Nephron progenitor cell (in vitro differentiated cells): Measurements from ENCODE around the gene ACBD4.

Experiments used
- DNase-seq: peaks from one replicate; pipeline ENCODE4 v3.0.0; 2021
- H3K27ac Mint-ChIP-seq: 2 replicates; pipeline ENCODE4 v1.8.0; 2021; ENCODE audit warnings: mild to moderate bottlenecking, moderate library complexity, mixed read lengths
- H3K27me3 Mint-ChIP-seq: 2 replicates; pipeline ENCODE4 v1.8.0; 2021; ENCODE audit warnings: mild to moderate bottlenecking, low read depth, mixed read lengths; ENCODE audit not compliant: poor library complexity
- H3K36me3 Mint-ChIP-seq: 2 replicates; pipeline ENCODE4 v1.8.0; 2021; ENCODE audit warnings: low read depth, mixed read lengths
- H3K4me1 Mint-ChIP-seq: 2 replicates; pipeline ENCODE4 v1.8.0; 2021; ENCODE audit warnings: mixed read lengths
- H3K4me3 Mint-ChIP-seq: 2 replicates; pipeline ENCODE4 v1.8.0; 2021; ENCODE audit warnings: mild to moderate bottlenecking, moderate library complexity, mixed read lengths
- H3K9me3 Mint-ChIP-seq: 2 replicates; pipeline ENCODE4 v1.8.0; 2021; ENCODE audit warnings: mild to moderate bottlenecking, moderate library complexity, mixed read lengths
- TF ChIP-seq, protein P1 (sequence below): fragments of 200-600 bp; sonication (generic); IDR thresholded peaks from 2 replicates; pipeline ENCODE4 v1.5.0; 2021; ENCODE audit warnings: antibody characterized with exemption

Gene ACBD4

GRCh38 chr17:45177563-45177962, 42.1 kb downstream of the ACBD4 start:
- H3K27ac Mint-ChIP-seq: no peak overlapping the region
- no peak for DNase-seq
- no peaks in the 10 kb centered on the region for H3K9me3 Mint-ChIP-seq
- H3K27me3 Mint-ChIP-seq: no peaks in the 10 kb centered on the region
- H3K36me3 Mint-ChIP-seq: no peaks in the 10 kb centered on the region
- TF ChIP-seq, protein P1, sequence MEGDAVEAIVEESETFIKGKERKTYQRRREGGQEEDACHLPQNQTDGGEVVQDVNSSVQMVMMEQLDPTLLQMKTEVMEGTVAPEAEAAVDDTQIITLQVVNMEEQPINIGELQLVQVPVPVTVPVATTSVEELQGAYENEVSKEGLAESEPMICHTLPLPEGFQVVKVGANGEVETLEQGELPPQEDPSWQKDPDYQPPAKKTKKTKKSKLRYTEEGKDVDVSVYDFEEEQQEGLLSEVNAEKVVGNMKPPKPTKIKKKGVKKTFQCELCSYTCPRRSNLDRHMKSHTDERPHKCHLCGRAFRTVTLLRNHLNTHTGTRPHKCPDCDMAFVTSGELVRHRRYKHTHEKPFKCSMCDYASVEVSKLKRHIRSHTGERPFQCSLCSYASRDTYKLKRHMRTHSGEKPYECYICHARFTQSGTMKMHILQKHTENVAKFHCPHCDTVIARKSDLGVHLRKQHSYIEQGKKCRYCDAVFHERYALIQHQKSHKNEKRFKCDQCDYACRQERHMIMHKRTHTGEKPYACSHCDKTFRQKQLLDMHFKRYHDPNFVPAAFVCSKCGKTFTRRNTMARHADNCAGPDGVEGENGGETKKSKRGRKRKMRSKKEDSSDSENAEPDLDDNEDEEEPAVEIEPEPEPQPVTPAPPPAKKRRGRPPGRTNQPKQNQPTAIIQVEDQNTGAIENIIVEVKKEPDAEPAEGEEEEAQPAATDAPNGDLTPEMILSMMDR: no peak
- H3K4me1 Mint-ChIP-seq: peaks cover 38% of the 10 kb centered on the region
- no peak overlapping the region for H3K4me3 Mint-ChIP-seq

- no peaks in the 10 kb centered on the region for H3K9me3 Mint-ChIP-seq
- no peak overlapping the region for H3K4me3 Mint-ChIP-seq
- no peaks in the 10 kb centered on the region for H3K27me3 Mint-ChIP-seq
- H3K36me3 Mint-ChIP-seq: no peaks in the 10 kb centered on the region
- H3K27ac Mint-ChIP-seq: no peak overlapping the region
- H3K4me1 Mint-ChIP-seq: peaks cover 15% of the 10 kb centered on the region
- no peak for DNase-seq
- TF ChIP-seq, protein P1: no peak
Observed at GRCh38 chr17:45184144-45184543, 48.7 kb downstream of the ACBD4 start.

DNA sequence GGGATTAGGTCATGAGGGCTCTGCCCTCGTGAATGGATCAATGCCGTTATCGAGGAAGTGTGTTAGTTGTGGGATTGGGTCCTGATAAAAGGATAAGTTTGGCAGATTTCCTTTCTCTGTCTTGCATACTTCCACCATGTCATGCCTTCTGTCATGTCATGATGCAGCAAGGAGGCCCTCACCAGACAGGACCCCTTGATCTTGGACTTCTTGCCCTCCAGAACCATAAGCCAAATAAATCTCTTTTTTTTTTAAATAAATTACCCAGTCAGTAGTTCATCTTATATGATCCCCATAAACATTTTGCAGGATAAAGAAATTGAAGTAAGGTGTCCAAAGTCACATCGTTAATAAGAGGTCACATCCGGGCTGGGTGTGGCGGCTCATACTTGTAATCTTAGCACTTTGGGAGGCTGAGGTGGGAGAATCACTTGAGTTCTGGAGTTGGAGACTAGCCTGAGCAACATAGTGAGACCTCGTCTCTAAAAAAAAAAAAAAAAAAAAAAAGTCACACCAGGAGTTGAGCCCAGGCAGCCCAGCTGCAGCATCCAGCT, 51.4 kb downstream of the ACBD4 start:
- Mint-ChIP-seq H3K27ac (no peak overlapping the region), H3K36me3 (no peaks in the 10 kb centered on the region), H3K9me3 (peaks cover 3% of the 10 kb centered on the region), H3K4me3 (no peak overlapping the region), H3K4me1 (peaks cover 16% of the 10 kb centered on the region), H3K27me3 (no peaks in the 10 kb centered on the region)
- DNase-seq: no peak
- TF ChIP-seq, protein P1: no peak

- peaks cover 3% of the 10 kb centered on the region for H3K9me3 Mint-ChIP-seq
- H3K4me3 Mint-ChIP-seq: no peak overlapping the region
- H3K27ac Mint-ChIP-seq: no peak overlapping the region
- no peaks in the 10 kb centered on the region for H3K27me3 Mint-ChIP-seq
- TF ChIP-seq, protein P1: no peak
- no peaks in the 10 kb centered on the region for H3K36me3 Mint-ChIP-seq
- DNase-seq: no peak
- peaks cover 12% of the 10 kb centered on the region for H3K4me1 Mint-ChIP-seq
Observed at GRCh38 chr17:45189009-45189408, 53.5 kb downstream of the ACBD4 start.

- TF ChIP-seq, protein P1: no peak
- peaks cover 3% of the 10 kb centered on the region for H3K9me3 Mint-ChIP-seq
- no peak overlapping the region for H3K27ac Mint-ChIP-seq
- DNase-seq: no peak
- H3K27me3 Mint-ChIP-seq: no peaks in the 10 kb centered on the region
- H3K4me1 Mint-ChIP-seq: peaks cover 10% of the 10 kb centered on the region
- H3K36me3 Mint-ChIP-seq: no peaks in the 10 kb centered on the region
- H3K4me3 Mint-ChIP-seq: no peak overlapping the region
Observed at GRCh38 chr17:45190503-45191255, 55.2 kb downstream of the ACBD4 start.
